C4-2B (cell line): ENCODE results near the gene RABEP2.

Experiments used
- H3K27ac ChIP-seq: fragments of 450-650 bp; 2 replicates; pipeline ENCODE4 v1.5.1; 2017
- ZFX ChIP-seq: fragments of 450-650 bp; IDR thresholded peaks from 2 replicates; pipeline ENCODE4 v1.6.1; 2017
- TF ChIP-seq, protein P1 (sequence below): fragments of 450-650 bp; conservative IDR thresholded peaks from 2 replicates; pipeline ENCODE4 v1.5.1; 2017; ENCODE audit warnings: mild to moderate bottlenecking

The RABEP2 gene

DNA sequence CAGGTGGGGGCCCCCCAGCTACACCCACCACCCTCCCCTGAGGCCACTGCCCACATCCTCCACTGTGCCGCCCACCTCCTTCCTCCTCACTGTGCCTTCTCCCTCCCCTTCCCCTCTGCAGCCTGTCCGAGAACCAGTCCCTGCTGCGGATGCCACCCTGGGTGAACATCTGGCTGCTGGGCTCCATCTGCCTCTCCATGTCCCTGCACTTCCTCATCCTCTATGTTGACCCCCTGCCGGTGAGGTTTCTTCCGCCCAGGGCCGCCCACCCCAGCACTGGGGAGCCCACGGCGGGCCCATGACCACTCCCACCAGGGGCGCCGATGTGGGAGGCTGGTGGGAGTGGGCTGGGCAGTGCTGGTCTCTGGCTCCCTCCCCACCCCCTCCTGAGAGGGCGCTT lies 22.1 kb downstream of the RABEP2 start:
- no peak for TF ChIP-seq ZFX
- TF ChIP-seq, protein P1, sequence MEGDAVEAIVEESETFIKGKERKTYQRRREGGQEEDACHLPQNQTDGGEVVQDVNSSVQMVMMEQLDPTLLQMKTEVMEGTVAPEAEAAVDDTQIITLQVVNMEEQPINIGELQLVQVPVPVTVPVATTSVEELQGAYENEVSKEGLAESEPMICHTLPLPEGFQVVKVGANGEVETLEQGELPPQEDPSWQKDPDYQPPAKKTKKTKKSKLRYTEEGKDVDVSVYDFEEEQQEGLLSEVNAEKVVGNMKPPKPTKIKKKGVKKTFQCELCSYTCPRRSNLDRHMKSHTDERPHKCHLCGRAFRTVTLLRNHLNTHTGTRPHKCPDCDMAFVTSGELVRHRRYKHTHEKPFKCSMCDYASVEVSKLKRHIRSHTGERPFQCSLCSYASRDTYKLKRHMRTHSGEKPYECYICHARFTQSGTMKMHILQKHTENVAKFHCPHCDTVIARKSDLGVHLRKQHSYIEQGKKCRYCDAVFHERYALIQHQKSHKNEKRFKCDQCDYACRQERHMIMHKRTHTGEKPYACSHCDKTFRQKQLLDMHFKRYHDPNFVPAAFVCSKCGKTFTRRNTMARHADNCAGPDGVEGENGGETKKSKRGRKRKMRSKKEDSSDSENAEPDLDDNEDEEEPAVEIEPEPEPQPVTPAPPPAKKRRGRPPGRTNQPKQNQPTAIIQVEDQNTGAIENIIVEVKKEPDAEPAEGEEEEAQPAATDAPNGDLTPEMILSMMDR: no peak
- no peak overlapping the region for H3K27ac ChIP-seq

DNA sequence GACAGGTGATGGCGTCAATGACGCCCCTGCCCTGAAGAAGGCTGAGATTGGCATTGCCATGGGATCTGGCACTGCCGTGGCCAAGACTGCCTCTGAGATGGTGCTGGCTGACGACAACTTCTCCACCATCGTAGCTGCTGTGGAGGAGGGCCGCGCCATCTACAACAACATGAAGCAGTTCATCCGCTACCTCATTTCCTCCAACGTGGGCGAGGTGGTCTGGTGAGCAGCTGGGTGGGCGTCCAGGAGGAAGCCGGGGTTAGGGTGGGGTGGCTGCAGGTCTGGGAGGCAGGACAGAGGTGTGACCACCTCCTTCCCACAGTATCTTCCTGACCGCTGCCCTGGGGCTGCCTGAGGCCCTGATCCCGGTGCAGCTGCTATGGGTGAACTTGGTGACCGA lies 23.2 kb downstream of the RABEP2 start:
- no peak overlapping the region for H3K27ac ChIP-seq
- TF ChIP-seq, protein P1: no peak
- no peak for TF ChIP-seq ZFX

DNA sequence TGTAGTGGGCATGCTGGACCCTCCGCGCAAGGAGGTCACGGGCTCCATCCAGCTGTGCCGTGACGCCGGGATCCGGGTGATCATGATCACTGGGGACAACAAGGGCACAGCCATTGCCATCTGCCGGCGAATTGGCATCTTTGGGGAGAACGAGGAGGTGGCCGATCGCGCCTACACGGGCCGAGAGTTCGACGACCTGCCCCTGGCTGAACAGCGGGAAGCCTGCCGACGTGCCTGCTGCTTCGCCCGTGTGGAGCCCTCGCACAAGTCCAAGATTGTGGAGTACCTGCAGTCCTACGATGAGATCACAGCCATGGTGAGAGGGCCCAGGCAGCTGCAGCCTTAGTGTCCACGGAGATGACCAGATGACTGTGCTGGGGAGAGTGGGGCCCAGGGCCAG lies 24.4 kb downstream of the RABEP2 start:
- H3K27ac ChIP-seq: no peak overlapping the region
- TF ChIP-seq, protein P1: no peak
- TF ChIP-seq ZFX: no peak

DNA sequence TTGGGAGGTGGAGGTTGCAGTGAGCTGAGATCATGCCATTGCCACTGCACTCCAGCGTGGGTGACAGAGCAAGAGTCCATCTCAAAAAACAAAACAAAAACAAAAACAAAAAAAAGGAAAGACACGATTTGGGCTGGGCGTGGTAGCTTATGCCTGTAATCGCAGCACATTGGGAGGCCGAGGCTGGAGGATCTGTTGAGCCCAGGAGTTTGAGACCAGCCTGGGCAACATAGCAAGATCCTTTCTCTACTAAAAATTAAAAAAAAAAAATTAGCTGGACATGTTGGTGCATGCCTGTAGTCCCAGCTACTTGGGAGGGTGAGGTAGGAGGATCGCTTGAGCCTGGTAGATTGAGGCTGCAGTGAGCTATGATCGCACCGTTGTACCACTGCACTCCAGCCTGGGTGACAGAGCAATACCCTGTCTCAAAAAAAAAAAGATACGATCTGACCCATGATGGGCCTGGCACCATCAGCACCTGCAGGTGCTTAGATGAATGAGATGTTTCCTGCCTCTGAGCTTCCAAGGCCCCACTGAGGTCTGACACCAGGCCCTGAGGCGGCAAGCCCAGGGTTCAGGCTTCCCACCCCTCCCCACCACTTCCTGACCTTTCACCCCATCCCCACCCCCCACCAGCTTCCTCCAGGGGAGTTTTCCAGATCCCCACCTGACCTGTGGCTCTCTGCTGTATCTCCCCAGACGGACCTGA lies 25.0 kb downstream of the RABEP2 start:
- no peak for TF ChIP-seq ZFX
- TF ChIP-seq, protein P1: no peak
- H3K27ac ChIP-seq: no peak overlapping the region

DNA sequence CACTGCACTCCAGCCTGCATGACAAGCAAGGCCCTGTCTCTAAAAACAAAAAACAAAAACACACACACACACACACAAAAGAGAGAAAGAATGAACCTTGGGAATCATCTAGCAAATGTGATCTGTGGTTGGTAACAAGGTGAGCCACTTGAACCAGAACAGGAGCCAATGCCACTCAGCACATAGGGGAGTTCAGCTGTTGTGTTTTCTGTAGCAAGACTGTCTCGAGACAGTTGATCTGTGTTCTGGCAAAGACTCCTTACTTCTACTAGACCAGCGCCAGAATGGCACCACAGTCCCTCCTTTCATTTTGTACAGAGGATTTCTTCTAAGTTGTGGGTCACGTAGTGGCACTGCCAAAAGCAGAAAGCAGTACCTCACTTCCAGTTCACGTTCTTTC lies 26.1 kb downstream of the RABEP2 start:
- no peak for TF ChIP-seq ZFX
- TF ChIP-seq, protein P1: no peak
- H3K27ac ChIP-seq: no peak overlapping the region

DNA sequence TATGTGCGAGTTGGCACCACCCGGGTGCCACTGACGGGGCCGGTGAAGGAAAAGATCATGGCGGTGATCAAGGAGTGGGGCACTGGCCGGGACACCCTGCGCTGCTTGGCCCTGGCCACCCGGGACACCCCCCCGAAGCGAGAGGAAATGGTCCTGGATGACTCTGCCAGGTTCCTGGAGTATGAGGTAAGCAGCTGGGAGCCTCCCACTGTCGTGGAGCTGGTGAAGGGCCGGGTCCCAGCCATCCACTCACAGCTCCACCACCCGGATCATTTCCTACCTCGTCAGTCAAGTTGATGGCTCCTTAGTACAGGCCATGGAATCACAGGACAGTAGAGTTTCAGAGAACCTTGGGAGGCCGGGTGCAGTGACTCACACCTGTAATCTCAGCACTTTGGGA lies 26.8 kb downstream of the RABEP2 start:
- no peak overlapping the region for H3K27ac ChIP-seq
- TF ChIP-seq, protein P1: no peak
- no peak for TF ChIP-seq ZFX

DNA sequence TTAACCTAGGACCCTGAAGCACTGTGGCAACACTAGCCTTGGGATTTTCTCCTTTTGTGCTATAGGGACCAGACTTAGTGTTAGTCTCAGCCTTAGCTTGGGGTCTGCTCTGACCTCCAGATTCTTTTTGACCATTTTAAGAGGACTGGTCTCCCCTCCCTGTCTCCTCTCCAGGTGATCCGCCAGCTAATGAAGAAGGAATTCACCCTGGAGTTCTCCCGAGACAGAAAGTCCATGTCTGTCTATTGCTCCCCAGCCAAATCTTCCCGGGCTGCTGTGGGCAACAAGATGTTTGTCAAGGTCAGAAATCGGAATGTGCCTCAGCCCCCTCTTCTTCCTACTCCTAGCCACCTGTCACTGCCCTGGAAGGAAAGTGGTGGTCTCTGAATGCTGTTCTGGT lies 27.2 kb downstream of the RABEP2 start:
- TF ChIP-seq, protein P1: no peak
- TF ChIP-seq ZFX: no peak
- H3K27ac ChIP-seq: no peak overlapping the region
